Keratinocyte (primary cell): ENCODE results near the gene RBM8A.

Experiments
- CTCF ChIP-seq, 3 experiments: IDR thresholded peaks in 1 of 3; conservative IDR thresholded peaks in 1 of 3; optimal IDR thresholded peaks in 1 of 3; 2 replicates in 2 of 3; 3 replicates in 1 of 3; pipeline versions ENCODE3 to v1.5.1; 2011; ENCODE audit warnings: low read length in 3 of 3, mild to moderate bottlenecking in 3 of 3, moderate library complexity in 2 of 3, control low read depth in 1 of 3, inconsistent platforms in 1 of 3; ENCODE audit not compliant: insufficient read depth in 2 of 3; ENCODE audit errors: extremely low read depth in 1 of 3
- EZH2 ChIP-seq: IDR thresholded peaks from one replicate; pipeline ENCODE4 v1.6.1; 2012; ENCODE audit warnings: inconsistent platforms, mild to moderate bottlenecking, low read length, moderate library complexity

- TF ChIP-seq CTCF (optimal IDR thresholded peaks at IDR 0.05 in 1 of 3, IDR thresholded peaks at IDR 0.05 in 1 of 3, conservative IDR thresholded peaks at IDR 0.05 in 1 of 3; ENCODE audit: extremely low read depth in 1 of 3, insufficient read depth in 2 of 3, low read length in 3 of 3) (peak; percentile 58 to 64 (median 62)), EZH2 (no peak)
Measured at GRCh38 chr1:145927063-145927886, at the start of gene RBM8A.
